Urinary bladder (tissue), 4 donors: ENCODE results near the gene MACROH2A1. TPM values are rescaled to one million over a fixed set of nuclear protein-coding genes. Genes with fewer than 3 reads are reported as not detected.
A peak's percentile ranks its signal among the peaks of the same experiment; 100 is the strongest.

Experiments used
- DNase-seq: peaks from one replicate; pipeline ENCODE4 v3.0.0-alpha.2; 2015; ENCODE audit errors: extremely low spot score
- H3K27ac ChIP-seq: one replicate; pipeline ENCODE4 v1.5.1; 2013; ENCODE audit warnings: low read depth, mild to moderate bottlenecking, moderate library complexity
- H3K36me3 ChIP-seq: one replicate; pipeline ENCODE4 v1.6.1; 2013; ENCODE audit warnings: mild to moderate bottlenecking, moderate library complexity; ENCODE audit not compliant: insufficient read depth
- H3K4me1 ChIP-seq: one replicate; pipeline ENCODE4 v1.6.1; 2013; ENCODE audit warnings: mild to moderate bottlenecking, moderate library complexity; ENCODE audit not compliant: insufficient read depth
- H3K4me3 ChIP-seq: one replicate; pipeline ENCODE4 v1.5.1; 2013; ENCODE audit warnings: low read depth, low read length
- WGBS: extraction: QIAGEN DNeasy Blood & Tissue Kit; methylation state at CpG from one replicate; pipeline ENCODE4 v1.1.7; 2013; 5-methylcytosine and 5-hydroxymethylcytosine counted together
- polyA plus RNA-seq: library from polyadenylated mRNA; stranded (reverse); fragments of 200-250 nt; gene quantifications from one replicate; pipeline ENCODE4 v1.2.3, GENCODE V29; 2013
- total RNA-seq: library from RNA; depleted of rRNA; stranded (reverse); fragments of >200 nt; gene quantifications from one replicate; pipeline ENCODE4 v1.2.3, GENCODE V29; 2014
- donor health status: healthy with polysubstance abuse.
- donor health status: healthy.

Gene MACROH2A1
- 150 TPM for total RNA-seq
- polyA plus RNA-seq: 122 TPM

GRCh38 chr5:135398855-135399793 is at the start of gene MACROH2A1:
Gene MACROH2A1, minus strand, starts transcription at chr5:135399231. Its CDS starts 10,138 bp downstream, at chr5:135389093.
- Histone ChIP-seq H3K36me3 (no peaks in the 10 kb centered on the region), H3K27ac (peak within 1 kb of the TSS; percentile 93), H3K4me1 (peaks cover 4% of the 10 kb centered on the region), H3K4me3 (peak within 1 kb of the TSS; percentile 98)
- WGBS: under 1% methylated on average over 108 of the region's 109 CpGs
- DNase-seq: peak; percentile 61

GRCh38 chr5:135448071-135448739 is 49.2 kb upstream of the MACROH2A1 start:
- H3K27ac ChIP-seq: no peak overlapping the region
- no peak overlapping the region for H3K4me3 ChIP-seq
- no peaks in the 10 kb centered on the region for H3K4me1 ChIP-seq
- 85% methylated on average over 9 of the region's 9 CpGs for WGBS
- no peaks in the 10 kb centered on the region for H3K36me3 ChIP-seq
- DNase-seq: no peak

- Histone ChIP-seq H3K4me1 (no peaks in the 10 kb centered on the region), H3K4me3 (no peak within 1 kb of the TSS), H3K27ac (no peak within 1 kb of the TSS), H3K36me3 (no peaks in the 10 kb centered on the region)
- 92% methylated on average over 5 of the region's 5 CpGs for WGBS
- DNase-seq: no peak
Observed at GRCh38 chr5:135447298-135447929, 48.4 kb upstream of the MACROH2A1 start, which contains the start of gene DCANP1. Gene DCANP1, minus strand, starts transcription at chr5:135447348. Its CDS starts 240 bp downstream, at chr5:135447108.

GRCh38 chr5:135446615-135447014 is 47.6 kb upstream of the MACROH2A1 start:
- no peak for DNase-seq
- H3K36me3 ChIP-seq: no peaks in the 10 kb centered on the region
- H3K4me1 ChIP-seq: no peaks in the 10 kb centered on the region
- H3K27ac ChIP-seq: no peak overlapping the region
- H3K4me3 ChIP-seq: no peak overlapping the region
- WGBS: 82% methylated on average over 7 of the region's 7 CpGs

GRCh38 chr5:135446206-135446605 is 47.2 kb upstream of the MACROH2A1 start:
- DNase-seq: no peak

GRCh38 chr5:135445306-135445985 is 46.4 kb upstream of the MACROH2A1 start:
- 91% methylated on average over 14 of the region's 14 CpGs for WGBS
- DNase-seq: no peak
- no peak overlapping the region for H3K27ac ChIP-seq
- no peaks in the 10 kb centered on the region for H3K36me3 ChIP-seq
- no peak overlapping the region for H3K4me3 ChIP-seq
- no peaks in the 10 kb centered on the region for H3K4me1 ChIP-seq

More at GRCh38 chr5:135446206-135446605, 47.2 kb upstream of the MACROH2A1 start:
- Histone ChIP-seq H3K4me1 (no peaks in the 10 kb centered on the region), H3K36me3 (no peaks in the 10 kb centered on the region), H3K4me3 (no peak overlapping the region), H3K27ac (no peak overlapping the region)
- 92% methylated on average over 9 of the region's 9 CpGs for WGBS

- H3K27ac ChIP-seq: no peak overlapping the region
- no peaks in the 10 kb centered on the region for H3K36me3 ChIP-seq
- 89% methylated on average over 6 of the region's 6 CpGs for WGBS
- no peak overlapping the region for H3K4me3 ChIP-seq
- DNase-seq: no peak
- no peaks in the 10 kb centered on the region for H3K4me1 ChIP-seq
Observed at GRCh38 chr5:135444881-135445280, 45.9 kb upstream of the MACROH2A1 start.

GRCh38 chr5:135444360-135444759 is 45.3 kb upstream of the MACROH2A1 start:
- H3K27ac ChIP-seq: no peak overlapping the region
- H3K36me3 ChIP-seq: no peaks in the 10 kb centered on the region
- DNase-seq: no peak
- 87% methylated on average over 13 of the region's 13 CpGs for WGBS
- H3K4me3 ChIP-seq: no peak overlapping the region
- H3K4me1 ChIP-seq: no peaks in the 10 kb centered on the region

GRCh38 chr5:135443161-135443960 is 44.3 kb upstream of the MACROH2A1 start:
- WGBS: 48% methylated on average over 6 of the region's 6 CpGs
- Histone ChIP-seq H3K27ac (no peak overlapping the region), H3K4me1 (no peaks in the 10 kb centered on the region), H3K36me3 (no peaks in the 10 kb centered on the region), H3K4me3 (no peak overlapping the region)
- no peak for DNase-seq

- 77% methylated on average over 8 of the region's 8 CpGs for WGBS
Observed at GRCh38 chr5:135442431-135443160, 43.6 kb upstream of the MACROH2A1 start.

GRCh38 chr5:135441919-135442318 is 42.9 kb upstream of the MACROH2A1 start:
- Histone ChIP-seq H3K4me1 (no peaks in the 10 kb centered on the region), H3K4me3 (no peak overlapping the region), H3K27ac (no peak overlapping the region), H3K36me3 (no peaks in the 10 kb centered on the region)
- no peak for DNase-seq
- WGBS: 85% methylated on average over 4 of the region's 4 CpGs

More at GRCh38 chr5:135442431-135443160, 43.6 kb upstream of the MACROH2A1 start:
- Histone ChIP-seq H3K4me1 (no peaks in the 10 kb centered on the region), H3K36me3 (no peaks in the 10 kb centered on the region), H3K4me3 (no peak overlapping the region), H3K27ac (no peak overlapping the region)
- no peak for DNase-seq

GRCh38 chr5:135441350-135441831 is 42.4 kb upstream of the MACROH2A1 start:
- Histone ChIP-seq H3K4me1 (no peaks in the 10 kb centered on the region), H3K36me3 (no peaks in the 10 kb centered on the region), H3K27ac (no peak overlapping the region), H3K4me3 (no peak overlapping the region)
- DNase-seq: no peak
- 22% methylated on average over 11 of the region's 11 CpGs for WGBS
